ENCODE measurements around the gene MMD2. TPM values are rescaled to one million over a fixed set of nuclear protein-coding genes. Genes with fewer than 3 reads are reported as not detected.

Gene MMD2
- polyA plus RNA-seq, 1 donor from 2014 or later = 0.40 TPM

DNA sequence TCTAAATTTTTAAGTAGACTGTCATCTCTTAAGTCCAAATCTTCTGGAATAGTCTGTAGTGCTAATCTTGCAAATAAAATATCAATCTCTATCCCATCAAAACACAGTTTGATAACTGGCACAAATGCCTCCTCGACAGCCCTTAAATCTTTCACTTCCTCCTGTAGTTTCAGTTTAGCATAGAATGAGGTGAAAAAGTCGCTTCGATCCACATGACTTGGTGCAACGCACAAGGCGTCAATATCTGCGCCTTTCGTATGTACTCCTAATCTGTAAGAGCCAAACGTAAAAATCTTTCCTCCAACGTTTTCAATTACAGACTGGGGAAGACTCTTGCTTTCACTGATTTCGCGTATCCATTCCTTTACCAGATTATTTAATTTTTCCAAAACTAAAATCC is 97.8 kb downstream of the MMD2 start (continued):
- TF ChIP-seq MXI1 (conservative IDR thresholded peaks at IDR 0.05; ENCODE audit: poor library complexity, severe bottlenecking) = no peak

DNA sequence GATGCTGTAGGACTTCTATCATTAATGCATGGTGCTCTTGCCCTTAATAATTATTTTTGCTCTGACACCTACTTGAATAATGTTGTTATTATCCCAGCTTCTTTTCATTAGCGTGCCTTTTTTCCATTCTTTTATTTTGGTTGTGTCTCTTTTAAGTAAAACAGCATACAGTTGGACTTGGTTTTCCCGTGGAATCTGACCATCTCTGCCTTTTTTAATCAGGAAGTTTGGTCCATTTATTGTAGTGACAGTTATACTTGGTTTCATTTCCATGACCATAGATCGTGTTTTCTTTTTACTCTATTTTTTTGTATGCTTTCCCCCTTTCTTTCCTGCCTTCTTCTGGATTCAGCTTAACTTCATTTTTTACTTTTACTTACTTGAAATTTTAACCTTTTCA is 101.8 kb downstream of the MMD2 start:
- H3K4me2 ChIP-seq (ENCODE audit: low read length) = no peak overlapping the region
- no peak for TF ChIP-seq RAD21 (conservative IDR thresholded peaks at IDR 0.05)
- no peak for TF ChIP-seq TAF1 (IDR thresholded peaks at IDR 0.05; ENCODE audit: low read depth)
- TF ChIP-seq MXI1 (conservative IDR thresholded peaks at IDR 0.05; ENCODE audit: poor library complexity, severe bottlenecking) = no peak
- TF ChIP-seq SMC3 (conservative IDR thresholded peaks at IDR 0.05; ENCODE audit: poor library complexity) = no peak
- TF ChIP-seq EP300 (conservative IDR thresholded peaks at IDR 0.05; ENCODE audit: poor library complexity, severe bottlenecking) = no peak
- TF ChIP-seq, protein P1, sequence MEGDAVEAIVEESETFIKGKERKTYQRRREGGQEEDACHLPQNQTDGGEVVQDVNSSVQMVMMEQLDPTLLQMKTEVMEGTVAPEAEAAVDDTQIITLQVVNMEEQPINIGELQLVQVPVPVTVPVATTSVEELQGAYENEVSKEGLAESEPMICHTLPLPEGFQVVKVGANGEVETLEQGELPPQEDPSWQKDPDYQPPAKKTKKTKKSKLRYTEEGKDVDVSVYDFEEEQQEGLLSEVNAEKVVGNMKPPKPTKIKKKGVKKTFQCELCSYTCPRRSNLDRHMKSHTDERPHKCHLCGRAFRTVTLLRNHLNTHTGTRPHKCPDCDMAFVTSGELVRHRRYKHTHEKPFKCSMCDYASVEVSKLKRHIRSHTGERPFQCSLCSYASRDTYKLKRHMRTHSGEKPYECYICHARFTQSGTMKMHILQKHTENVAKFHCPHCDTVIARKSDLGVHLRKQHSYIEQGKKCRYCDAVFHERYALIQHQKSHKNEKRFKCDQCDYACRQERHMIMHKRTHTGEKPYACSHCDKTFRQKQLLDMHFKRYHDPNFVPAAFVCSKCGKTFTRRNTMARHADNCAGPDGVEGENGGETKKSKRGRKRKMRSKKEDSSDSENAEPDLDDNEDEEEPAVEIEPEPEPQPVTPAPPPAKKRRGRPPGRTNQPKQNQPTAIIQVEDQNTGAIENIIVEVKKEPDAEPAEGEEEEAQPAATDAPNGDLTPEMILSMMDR (IDR thresholded peaks at IDR 0.05; ENCODE audit: poor library complexity, severe bottlenecking) = no peak
- TF ChIP-seq, protein P2, sequence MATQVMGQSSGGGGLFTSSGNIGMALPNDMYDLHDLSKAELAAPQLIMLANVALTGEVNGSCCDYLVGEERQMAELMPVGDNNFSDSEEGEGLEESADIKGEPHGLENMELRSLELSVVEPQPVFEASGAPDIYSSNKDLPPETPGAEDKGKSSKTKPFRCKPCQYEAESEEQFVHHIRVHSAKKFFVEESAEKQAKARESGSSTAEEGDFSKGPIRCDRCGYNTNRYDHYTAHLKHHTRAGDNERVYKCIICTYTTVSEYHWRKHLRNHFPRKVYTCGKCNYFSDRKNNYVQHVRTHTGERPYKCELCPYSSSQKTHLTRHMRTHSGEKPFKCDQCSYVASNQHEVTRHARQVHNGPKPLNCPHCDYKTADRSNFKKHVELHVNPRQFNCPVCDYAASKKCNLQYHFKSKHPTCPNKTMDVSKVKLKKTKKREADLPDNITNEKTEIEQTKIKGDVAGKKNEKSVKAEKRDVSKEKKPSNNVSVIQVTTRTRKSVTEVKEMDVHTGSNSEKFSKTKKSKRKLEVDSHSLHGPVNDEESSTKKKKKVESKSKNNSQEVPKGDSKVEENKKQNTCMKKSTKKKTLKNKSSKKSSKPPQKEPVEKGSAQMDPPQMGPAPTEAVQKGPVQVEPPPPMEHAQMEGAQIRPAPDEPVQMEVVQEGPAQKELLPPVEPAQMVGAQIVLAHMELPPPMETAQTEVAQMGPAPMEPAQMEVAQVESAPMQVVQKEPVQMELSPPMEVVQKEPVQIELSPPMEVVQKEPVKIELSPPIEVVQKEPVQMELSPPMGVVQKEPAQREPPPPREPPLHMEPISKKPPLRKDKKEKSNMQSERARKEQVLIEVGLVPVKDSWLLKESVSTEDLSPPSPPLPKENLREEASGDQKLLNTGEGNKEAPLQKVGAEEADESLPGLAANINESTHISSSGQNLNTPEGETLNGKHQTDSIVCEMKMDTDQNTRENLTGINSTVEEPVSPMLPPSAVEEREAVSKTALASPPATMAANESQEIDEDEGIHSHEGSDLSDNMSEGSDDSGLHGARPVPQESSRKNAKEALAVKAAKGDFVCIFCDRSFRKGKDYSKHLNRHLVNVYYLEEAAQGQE (IDR thresholded peaks at IDR 0.05; ENCODE audit: borderline replicate concordance) = no peak
- TF ChIP-seq EZH2 (IDR thresholded peaks at IDR 0.05; ENCODE audit: borderline replicate concordance, insufficient read depth, low read length, poor library complexity, severe bottlenecking) = no peak
- TF ChIP-seq POLR2AphosphoS5 (IDR thresholded peaks at IDR 0.05) = no peak
- H3F3A ChIP-seq (ENCODE audit: insufficient read depth, low read length, poor library complexity, severe bottlenecking) = no peaks in the 10 kb centered on the region

DNA sequence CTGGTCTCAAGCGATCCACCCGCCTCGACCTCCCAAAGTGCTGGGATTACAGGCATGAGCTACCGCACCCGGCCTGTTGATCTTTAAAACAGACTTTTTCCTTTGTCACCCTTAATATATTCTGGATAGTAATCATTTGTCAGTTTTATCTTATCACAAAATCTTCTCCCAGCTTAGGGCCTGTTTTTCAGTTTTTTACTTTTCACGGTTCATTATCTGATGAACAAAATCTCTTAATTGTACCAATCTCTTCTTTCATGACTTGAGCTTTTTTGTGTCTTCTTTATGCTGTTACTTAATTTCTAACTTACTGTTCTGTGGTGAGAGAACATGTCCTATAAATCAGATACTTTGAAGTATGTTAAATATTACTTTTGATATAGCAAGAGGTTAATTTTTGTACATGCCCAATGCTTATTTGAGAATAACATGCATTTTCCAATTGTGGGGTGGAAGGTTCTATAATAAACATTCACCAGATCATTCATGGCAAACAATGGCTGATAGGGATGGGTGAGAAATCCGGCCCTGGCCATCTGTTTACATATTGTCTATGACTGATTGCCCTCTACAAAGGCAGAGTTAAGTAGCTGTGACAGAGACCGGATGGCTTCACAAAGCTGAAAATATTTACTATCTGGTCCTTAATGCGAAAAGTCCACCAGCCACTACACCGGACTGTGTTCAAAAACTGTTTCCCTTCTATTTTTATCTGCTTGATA is 102.5 kb downstream of the MMD2 start:
- no peaks in the 10 kb centered on the region for H3K9me3 ChIP-seq (ENCODE audit: low read length)
- no peak overlapping the region for H3K4me2 ChIP-seq (ENCODE audit: low read length)
- no peak for TF ChIP-seq TAF1 (IDR thresholded peaks at IDR 0.05; ENCODE audit: low read depth)
- no peak for TF ChIP-seq POLR2AphosphoS5 (IDR thresholded peaks at IDR 0.05)
- TF ChIP-seq EP300 (conservative IDR thresholded peaks at IDR 0.05; ENCODE audit: poor library complexity, severe bottlenecking) = no peak
- TF ChIP-seq RAD21 (conservative IDR thresholded peaks at IDR 0.05) = no peak
- no peak for TF ChIP-seq EZH2 (IDR thresholded peaks at IDR 0.05; ENCODE audit: borderline replicate concordance, insufficient read depth, low read length, poor library complexity, severe bottlenecking)
- no peak for TF ChIP-seq SMC3 (conservative IDR thresholded peaks at IDR 0.05; ENCODE audit: poor library complexity)
- no peak for TF ChIP-seq MXI1 (conservative IDR thresholded peaks at IDR 0.05; ENCODE audit: poor library complexity, severe bottlenecking)
- TF ChIP-seq, protein P1 (IDR thresholded peaks at IDR 0.05; ENCODE audit: poor library complexity, severe bottlenecking) = no peak
- TF ChIP-seq, protein P2 (IDR thresholded peaks at IDR 0.05; ENCODE audit: borderline replicate concordance) = no peak
- no peaks in the 10 kb centered on the region for H3K9me2 ChIP-seq (ENCODE audit: insufficient read depth, low read length)
- no peaks in the 10 kb centered on the region for H3K36me3 ChIP-seq (ENCODE audit: insufficient read depth, low read length)
- no peaks in the 10 kb centered on the region for H3F3A ChIP-seq (ENCODE audit: insufficient read depth, low read length, poor library complexity, severe bottlenecking)
- no peak overlapping the region for H2AFZ ChIP-seq (ENCODE audit: low read depth, low read length)
- H3K79me2 ChIP-seq (replicated peaks; ENCODE audit: insufficient read depth, low read length) = no peaks in the 10 kb centered on the region
- H3K4me3 ChIP-seq (ENCODE audit: low read length) = no peak overlapping the region
- H3K27me3 ChIP-seq (ENCODE audit: insufficient read depth, low read depth, low read length) = no peaks in the 10 kb centered on the region
- H3K27ac ChIP-seq (ENCODE audit: low read length) = no peak overlapping the region
- no peak overlapping the region for H3K9ac ChIP-seq (ENCODE audit: low read length)
- no peaks in the 10 kb centered on the region for H4K20me1 ChIP-seq (ENCODE audit: insufficient read depth)

More for the DNA sequence above, 101.8 kb downstream of the MMD2 start:
- H3K36me3 ChIP-seq (ENCODE audit: insufficient read depth, low read length) = no peaks in the 10 kb centered on the region
- H2AFZ ChIP-seq (ENCODE audit: low read depth, low read length) = no peak overlapping the region
- H3K27ac ChIP-seq (ENCODE audit: low read length) = no peak overlapping the region
- H3K79me2 ChIP-seq (replicated peaks; ENCODE audit: insufficient read depth, low read length) = no peaks in the 10 kb centered on the region
- no peaks in the 10 kb centered on the region for H4K20me1 ChIP-seq (ENCODE audit: insufficient read depth)
- H3K9ac ChIP-seq (ENCODE audit: low read length) = no peak overlapping the region
- H3K27me3 ChIP-seq (ENCODE audit: insufficient read depth, low read depth, low read length) = no peaks in the 10 kb centered on the region
- no peaks in the 10 kb centered on the region for H3K9me3 ChIP-seq (ENCODE audit: low read length)
- no peak overlapping the region for H3K4me3 ChIP-seq (ENCODE audit: low read length)
- H3K9me2 ChIP-seq (ENCODE audit: insufficient read depth, low read length) = no peaks in the 10 kb centered on the region

All from neural cell (in vitro differentiated cells).